HG02678 (cell line): ENCODE measurements around the gene TFIP11.

Experiments
- ATAC-seq: cut with Tn5 transposase; IDR thresholded peaks from one replicate; pipeline ENCODE4 v1.9.1; 2021; ENCODE audit warnings: mild to moderate bottlenecking, moderate library complexity; ENCODE audit not compliant: unreplicated experiment

Gene TFIP11

DNA sequence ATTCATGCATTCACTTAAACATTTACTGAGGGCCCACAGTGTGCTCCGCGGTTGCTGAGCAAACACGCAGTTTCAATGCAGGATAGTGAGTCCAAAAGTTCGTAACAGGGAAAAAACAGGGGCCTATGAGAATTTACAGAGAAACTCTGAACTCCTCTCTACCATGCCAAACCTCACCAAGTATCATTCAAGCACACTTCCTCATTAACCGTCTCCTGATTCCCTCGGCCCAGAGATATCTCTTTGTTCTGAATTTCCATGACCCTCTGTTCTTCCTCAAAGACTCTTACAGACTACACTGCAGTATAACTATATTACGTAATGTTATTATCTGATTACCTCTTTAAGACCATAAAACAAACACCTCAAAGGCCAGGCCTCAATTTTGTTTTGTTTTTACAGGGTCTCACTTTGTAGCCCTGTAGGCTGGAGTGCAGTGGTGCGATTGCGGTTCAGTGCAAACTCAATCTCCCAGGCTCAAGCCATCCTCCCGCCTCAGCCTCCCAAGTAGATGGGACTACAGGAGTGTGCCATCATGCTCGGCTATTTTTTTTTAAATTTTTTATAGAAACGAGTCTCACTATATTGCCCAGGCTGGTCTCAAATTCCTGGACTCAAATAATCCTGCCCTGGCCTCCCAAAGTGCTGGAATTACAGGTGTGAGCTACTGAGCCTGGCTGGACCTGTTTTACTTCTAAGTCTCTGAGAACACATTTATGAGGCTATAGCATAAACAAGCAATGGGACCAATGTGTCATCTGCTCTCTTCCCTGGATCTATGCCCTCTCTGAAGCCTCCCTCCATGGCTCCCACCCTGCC is 32.3 kb downstream of the TFIP11 start:
- no peak for ATAC-seq

DNA sequence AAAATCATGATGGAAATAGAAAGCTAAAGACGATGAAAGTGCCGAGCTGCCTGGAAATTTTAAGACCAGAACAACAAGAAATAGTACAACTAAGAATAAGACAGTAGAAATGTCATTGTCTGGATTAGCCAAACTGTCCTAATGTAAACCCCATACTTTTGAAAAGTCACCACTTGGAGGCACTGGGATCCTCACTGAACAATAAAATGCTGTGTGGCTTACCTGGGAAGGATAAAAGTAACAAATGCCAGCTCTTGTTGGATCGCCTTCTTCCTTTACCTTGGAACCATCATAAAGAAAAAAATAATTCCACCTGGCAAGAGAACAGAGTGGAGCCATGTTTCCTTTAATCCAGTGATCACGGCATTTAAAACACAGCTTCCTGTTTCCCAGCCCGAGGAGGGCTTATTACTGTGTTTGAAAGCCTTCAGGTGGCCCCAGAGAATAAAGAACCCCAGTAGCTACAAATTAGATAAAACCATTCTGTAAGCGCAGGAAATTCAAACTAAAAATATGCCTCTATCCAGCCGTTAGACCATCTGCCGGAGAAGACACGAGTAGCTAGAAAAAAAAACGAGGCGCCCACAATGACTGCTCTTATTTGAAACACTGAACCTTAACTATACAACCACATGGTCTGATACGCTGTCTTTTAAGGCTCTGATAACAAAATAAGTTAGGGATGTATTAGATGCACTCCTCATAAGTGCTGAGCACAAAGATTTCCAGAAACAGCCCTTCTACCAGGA is 33.1 kb downstream of the TFIP11 start:
- no peak for ATAC-seq

DNA sequence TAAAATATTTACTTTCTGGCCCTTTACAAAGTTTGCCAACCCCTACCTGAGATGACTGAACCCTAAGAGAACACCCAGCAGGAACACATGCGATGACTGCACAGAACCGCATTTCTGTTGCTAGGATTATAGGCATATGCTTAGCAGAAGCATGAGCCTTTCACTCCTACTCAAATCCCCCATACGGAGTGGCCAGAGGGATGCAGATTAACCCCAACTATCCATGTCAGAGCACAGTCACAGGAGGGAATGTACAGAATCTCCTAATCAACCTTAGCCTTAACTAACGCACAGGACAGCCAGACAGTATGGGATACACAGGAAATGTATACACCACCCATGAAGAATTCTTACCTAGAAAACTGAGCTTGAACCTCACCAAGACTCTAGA is 34.9 kb downstream of the TFIP11 start:
- no peak for ATAC-seq

DNA sequence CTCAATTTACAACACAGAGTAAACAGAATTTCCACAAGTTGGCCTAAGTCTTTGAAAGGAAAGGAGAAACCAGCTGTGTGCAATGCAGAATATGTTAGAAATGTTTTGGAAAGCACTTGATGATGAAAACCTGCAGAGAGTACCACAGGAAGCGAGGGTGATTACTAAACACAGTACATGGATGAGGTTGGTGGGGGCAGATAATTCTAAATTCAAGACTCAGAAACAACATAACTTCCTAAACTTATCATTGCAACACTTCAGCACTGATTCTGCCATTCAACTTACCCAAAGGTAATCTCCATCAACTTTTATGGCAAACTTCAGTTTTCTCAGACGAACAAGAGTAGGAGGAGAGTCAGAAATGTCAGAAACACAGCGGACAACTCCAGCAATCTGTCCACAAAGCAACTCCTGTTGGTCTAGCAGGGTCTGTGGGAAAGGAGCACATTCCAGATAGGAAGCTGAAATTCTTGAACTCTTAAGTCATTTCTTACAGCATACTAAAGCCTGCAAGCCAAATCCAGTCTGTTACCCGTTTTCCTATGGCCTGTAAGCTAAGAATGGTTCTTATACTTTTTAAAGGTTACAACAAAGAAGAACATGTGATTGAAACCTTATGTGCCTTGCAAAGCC is 35.5 kb downstream of the TFIP11 start:
- no peak for ATAC-seq

DNA sequence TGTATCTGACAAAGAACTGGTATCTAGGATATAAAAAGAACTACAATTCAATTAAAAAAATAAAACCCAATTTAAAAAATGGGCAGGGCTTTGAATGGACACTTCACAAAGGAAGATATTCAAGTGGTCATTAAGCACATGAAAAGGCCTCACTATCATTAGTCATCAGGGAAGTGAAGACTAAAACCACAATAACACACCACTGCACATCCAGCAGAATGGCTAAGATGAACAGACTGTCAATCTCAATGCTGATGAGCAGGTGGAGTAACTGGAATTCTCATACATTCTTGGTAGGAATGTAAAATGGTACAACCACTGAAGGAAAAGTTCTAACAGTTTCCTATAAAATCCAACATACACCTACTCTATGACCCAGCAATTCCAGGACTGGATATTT is 37.6 kb downstream of the TFIP11 start:
- no peak for ATAC-seq

DNA sequence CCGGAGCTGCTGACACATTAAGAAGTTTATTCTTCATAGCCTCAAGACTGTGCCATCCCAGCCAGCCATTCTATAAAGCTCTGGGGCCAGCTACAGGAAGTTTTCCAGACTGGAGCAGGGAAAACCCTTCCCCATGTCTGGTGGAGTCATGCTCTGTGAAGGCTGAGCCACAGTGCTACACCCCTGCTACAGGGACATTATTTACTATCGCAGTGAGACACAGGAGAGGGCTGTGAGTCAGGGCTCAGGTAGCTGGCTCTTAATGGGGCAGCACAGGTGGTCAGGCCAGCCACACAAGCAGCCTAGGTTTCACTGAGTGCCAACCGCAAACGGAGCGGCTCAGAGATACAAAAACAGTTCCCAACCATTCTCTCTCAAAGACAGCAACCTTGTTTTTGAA is 40.8 kb downstream of the TFIP11 start:
- no peak for ATAC-seq

DNA sequence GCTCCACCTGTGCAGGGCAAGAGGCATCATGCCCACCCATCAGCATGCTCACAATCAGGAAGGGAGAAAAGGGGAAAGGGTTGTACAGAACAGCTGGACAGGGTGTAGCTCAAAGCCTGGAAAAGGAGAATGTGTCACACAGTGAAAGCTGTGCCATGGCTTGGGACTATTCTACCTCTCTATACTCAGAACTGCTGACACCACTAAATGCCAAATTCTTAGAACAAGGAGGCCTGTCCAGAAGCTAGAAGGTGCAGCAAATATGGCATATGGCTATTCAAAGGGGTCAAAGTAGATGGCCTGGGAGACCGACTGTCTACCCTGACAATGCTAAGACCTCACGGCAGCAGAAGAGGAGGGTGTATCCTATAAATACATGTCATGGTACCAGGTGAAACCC is 41.5 kb downstream of the TFIP11 start:
- ATAC-seq: no peak

DNA sequence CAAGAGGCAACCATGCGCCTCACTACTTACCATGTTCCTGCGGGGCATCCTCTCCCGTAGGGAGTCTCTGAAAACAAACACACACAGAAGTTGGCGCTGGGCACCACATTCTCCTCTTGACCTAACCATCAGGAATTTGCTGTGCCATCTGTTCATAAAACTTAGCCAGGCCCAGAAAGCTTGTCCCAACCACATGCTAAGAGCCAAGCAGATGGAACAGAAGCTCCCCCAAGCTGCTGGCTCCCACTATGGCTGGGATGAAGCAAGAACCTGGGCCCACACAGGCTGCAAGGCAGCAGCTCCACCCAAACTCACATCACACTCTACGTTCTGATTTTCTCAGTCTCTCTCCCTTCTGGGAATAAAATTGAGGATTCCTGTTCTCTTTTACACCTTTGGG is 46.1 kb downstream of the TFIP11 start:
- no peak for ATAC-seq

DNA sequence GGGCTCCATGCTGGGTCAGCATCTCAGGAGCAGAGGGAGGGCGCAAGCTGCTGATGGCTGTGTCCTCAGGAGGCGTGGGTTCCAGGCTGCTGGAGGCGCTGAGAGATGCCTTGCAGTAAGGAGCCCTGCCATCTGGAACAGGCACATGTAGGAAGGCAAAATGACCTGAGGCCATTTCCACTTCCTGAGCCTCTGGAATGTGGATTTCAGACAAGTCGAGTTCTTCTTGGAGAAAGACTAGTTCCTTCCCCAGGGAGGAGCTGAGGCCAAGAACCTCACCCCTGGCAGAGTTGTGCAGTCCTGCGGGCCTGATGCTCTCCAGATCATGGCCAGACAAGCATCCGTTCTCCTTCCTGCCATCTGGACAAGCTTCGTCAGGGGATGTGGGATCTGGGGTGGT is 48.0 kb downstream of the TFIP11 start:
- ATAC-seq: no peak

DNA sequence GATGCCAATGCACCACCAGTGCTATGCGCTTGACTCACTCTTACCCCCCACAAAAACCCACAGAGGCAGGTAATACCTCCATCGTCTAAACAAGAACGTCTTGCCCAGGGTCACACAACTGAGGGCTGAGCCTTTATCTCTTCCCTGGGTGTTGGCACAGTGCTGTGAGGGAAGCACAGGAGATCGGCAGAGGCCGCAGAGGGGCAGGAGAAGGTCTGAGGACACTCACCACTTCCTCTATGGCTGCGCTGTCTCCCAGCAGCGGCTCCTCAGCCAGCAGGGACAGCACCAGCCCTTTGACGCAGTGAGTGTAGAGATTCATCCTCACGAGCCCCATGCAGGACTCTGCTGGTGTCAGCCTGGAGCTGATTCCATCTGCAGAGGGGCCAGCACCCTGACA is 48.6 kb downstream of the TFIP11 start:
- no peak for ATAC-seq

DNA sequence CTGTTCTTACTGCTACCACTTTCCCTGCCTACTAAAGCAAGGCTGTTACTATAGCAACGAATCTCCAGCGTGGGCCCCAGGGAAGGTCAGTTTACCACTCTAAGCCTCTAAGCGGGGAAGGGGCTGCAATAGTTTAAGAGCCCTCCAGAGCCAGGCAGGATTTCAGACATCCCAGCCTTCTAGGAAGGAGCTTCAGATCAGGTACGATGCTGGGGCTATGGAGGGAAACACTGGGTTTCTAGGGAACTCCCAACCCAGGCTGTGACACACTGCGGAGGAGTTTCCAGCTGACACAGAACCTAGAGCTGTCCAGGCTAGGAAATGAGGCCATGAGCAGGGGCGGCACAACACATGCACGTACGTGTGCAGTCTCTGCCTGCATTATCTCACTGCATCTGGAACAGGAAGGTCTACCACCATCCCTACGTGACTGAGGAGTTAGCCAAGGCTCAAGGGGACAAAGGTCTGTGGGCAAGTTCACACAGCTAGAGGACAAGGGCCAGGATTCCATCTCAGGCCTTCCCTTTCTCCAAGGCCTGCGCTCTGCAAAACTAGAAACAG is 49.1 kb downstream of the TFIP11 start:
- no peak for ATAC-seq

DNA sequence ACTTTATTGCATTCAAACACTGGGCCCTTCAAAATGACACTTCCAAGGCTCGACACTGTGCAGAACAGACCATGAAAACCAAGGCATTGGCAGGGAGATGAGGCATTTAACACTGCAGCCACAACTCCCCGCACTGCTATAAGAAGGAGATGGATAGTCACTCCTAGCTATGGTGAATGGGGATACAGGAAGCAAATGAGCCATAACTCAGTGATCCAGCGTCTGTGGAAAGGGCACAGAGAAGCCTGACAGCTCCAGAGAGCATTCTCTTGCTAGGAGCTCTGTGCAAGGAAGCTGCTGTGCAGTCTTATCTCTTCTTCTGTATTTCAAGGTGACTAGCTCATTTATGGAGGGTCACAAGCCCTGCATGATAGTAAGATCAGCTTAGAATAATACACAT is 49.6 kb downstream of the TFIP11 start:
- ATAC-seq: no peak

DNA sequence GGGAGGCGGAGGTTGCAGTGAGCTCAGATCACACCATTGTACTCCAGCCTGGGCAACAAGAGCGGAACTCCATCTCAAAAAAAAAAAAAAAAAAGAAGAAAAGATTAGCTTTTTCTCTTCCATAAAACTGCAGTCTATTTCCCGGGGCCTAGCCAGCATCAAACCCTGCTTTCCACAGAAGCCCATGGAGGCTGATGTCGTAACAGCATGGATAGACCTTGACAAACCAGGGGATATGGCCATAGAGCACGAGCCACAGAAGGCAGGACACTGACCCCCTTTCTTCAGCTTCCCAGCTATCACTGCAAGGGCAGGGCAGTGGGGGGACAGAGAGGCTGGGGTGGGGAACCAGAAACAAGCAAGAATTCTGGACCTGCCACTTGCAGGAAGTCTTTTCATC is 50.2 kb downstream of the TFIP11 start:
- no peak for ATAC-seq

DNA sequence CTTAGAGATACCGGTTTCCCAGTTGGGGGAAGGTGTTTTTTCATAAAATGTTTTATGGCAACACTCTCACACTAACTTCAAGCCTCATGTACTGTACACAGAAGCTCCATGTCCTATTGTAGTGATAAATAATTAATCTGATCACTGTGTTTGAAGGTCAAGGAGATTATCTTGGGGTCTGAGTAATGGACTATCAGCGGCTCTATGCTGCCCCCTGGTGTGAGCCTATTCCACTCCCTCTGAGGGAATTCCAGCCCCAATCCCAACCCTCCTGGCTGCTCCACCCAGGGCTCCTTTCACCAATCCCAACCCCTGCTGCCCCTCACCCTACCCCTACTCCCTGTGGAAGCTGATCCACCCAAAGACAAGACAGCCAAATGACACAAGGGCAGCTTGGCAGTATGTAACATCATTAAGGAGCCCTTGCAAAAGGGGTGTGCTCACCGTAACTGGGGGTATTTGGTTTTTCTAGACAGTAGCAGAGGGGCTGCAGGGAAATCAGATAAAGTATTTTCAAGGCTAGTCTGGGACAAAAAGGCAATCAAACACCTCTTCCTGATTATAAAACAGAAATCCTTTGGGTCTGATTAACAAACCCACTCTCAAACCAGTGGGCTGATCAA is 51.0 kb downstream of the TFIP11 start:
- ATAC-seq: no peak

DNA sequence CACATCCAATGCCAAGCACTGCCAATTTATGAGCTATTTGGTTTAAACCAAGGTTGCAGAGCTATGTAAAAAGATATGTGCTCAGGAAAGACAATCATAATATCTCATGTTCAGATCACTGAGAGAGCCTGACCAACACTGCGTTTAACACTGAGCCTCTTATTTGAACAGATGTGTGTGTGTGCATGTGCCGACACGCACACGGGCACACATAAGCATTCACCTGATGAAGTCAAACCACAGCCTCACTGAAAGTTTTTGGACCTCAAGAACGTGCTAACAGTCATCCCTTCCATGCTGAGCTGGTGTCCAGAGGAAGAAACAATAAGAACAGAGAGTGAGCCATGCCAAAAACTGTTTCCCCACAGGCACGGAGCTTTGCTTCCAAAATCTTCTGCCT is 52.1 kb downstream of the TFIP11 start:
- no peak for ATAC-seq

DNA sequence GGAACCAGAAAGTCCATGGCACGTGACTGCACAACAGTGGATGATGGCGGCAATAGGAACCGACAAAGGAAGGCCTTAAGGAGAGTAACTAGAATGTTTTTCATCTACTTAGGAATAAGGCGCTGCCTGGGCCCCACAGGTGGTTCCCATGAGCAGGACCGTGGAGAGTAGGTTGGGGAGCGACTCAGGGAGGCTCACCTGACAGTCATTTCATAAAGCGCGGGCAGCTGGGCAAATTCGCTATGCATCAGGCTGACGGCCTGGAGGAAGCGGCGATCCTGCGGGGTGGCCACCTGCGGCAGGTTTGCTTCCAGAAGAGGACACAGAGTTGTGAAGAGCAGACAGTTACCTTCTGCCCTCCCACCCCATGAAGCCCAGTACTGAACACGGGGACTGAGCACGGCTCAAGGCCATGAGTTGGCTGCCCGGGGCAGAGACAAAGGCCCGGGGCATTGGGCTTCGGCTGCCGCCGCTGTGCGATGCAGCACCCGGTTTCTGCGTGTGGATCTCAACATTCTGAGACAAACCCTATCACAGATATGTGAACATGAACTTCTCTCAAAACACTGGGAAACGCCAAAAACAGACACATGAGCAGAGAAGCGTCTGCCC is 54.5 kb downstream of the TFIP11 start:
- no peak for ATAC-seq

DNA sequence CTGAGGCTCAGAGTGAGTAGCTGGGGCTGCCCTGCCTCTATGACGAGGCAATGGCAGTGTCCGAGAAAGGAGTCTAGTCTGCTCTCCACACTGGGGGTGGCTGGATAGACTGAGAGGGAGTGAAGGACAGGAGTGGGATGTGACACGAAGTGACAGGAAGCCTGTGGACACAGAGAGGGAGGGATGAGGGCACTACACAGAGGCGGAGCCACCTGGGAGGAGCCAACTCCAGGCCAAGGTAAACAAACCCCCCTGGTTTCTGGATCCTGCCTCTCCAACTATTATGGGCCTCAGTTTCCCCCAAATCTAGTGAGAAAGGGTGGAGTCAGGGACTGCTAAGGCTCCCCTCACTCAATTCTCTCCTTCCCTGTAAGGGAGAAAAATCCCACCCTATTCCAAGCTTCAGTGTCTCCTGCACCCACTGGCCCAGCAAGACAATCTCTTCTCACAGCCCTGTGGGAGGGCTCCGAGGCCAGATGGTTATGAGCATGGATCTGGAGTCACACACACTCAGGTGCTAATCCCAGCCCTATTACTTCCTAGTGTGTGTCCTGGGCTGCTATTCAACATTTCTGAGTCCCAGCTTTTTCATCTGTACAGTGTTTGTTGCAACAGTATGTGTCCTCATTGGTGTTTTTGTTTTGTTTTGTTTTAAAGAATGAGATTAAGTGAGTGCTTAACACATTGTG is 58.3 kb downstream of the TFIP11 start:
- no peak for ATAC-seq

DNA sequence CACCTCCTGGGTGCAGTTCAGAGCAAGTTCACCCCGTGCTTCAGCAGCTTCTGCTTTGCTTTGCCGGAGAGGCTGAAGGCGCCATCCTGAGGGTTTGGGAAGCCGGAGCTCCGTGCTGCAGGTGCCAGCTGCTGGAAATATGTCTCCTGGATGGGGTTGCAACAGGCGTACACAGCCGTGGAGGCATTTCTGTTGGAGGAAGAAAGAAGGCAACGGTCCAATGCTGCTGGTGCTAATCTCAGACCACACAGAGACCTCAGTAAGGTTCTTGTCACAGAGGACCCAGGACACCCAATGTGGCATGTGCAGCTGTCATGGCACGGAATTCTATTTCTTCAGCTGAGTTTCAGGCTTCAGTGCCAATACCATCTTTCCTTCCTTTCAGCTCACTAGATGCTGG is 59.1 kb downstream of the TFIP11 start:
- no peak for ATAC-seq

DNA sequence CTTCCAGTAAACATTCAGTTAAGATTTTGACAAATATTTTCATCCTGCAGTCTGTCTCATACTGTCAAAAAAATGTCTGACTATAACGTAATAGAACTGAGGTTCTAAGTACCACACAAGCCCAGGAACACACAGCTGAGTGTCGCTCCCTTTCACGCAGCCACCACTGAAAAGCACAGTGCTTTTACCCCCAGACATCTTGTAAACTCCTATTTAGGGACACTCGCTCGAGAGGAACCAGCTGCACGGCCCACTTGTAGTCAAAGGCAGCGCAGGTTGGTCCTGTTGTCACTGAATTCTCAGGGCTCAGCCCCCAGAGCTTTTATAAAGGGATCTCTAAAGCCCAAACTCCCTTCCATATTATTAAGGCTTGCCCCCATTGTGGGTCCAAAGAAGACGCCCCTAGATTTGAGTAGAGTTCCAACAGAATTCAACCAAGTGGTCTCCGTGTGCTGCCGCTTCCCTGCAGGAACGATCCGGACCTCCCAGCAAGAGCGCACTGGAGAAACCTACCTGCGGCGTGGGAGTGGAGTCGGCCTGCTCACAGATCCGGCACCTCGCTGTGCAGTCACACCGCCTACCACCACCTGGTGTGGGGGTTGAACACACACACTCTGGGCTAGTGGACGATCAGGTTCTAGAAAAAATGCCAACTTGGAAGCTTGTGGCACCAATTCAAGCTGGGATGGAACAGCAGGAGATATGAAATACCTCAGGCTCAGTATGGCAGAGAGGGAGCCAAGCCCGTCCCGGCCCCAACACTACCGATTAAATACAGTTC is 59.8 kb downstream of the TFIP11 start:
- no peak for ATAC-seq
